Astrocyte of the cerebellum (primary cell): ENCODE measurements around the gene SRRM2.

Source experiments
- DNase-seq: peaks from one replicate; pipeline ENCODE4 v3.0.0-alpha.2; 2011; ENCODE audit warnings: low read depth
- H3K4me3 ChIP-seq: 2 replicates; pipeline ENCODE4 v1.5.1; 2011; ENCODE audit warnings: mild to moderate bottlenecking, low read depth, low read length, moderate library complexity
- CTCF ChIP-seq: IDR thresholded peaks from 2 replicates; pipeline ENCODE4 v1.5.1; 2012; ENCODE audit warnings: low read length, low read depth, moderate library complexity, mild to moderate bottlenecking; ENCODE audit errors: missing control alignments
- in situ Hi-C: cut with HindIII; loops from 2 replicates; pipeline ENCODE4 v1.10.0; 2017; ENCODE audit warnings: low sequenced_read_pairs

Gene SRRM2

GRCh38 chr16:2767140-2767731 lies 14.8 kb downstream of the SRRM2 start:
- no peak for DNase-seq
- no peak for TF ChIP-seq CTCF
- no peak overlapping the region for H3K4me3 ChIP-seq
- in situ Hi-C loops = no loop called here

DNA sequence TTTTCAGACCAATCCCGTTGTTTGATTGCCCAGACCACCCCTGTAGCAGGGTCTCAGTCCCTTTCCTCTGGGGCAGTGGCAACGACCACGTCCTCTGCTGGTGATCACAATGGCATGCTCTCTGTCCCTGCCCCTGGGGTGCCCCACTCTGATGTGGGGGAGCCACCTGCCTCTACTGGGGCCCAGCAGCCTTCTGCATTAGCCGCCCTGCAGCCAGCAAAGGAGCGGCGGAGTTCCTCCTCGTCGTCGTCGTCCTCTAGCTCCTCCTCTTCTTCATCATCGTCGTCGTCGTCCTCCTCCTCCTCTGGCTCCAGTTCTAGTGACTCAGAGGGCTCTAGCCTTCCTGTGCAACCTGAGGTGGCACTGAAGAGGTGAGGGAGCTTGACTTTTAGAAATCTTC lies 15.5 kb downstream of the SRRM2 start:
- H3K4me3 ChIP-seq = no peak overlapping the region
- TF ChIP-seq CTCF = no peak
- in situ Hi-C loops = no loop called here
- DNase-seq = no peak

DNA sequence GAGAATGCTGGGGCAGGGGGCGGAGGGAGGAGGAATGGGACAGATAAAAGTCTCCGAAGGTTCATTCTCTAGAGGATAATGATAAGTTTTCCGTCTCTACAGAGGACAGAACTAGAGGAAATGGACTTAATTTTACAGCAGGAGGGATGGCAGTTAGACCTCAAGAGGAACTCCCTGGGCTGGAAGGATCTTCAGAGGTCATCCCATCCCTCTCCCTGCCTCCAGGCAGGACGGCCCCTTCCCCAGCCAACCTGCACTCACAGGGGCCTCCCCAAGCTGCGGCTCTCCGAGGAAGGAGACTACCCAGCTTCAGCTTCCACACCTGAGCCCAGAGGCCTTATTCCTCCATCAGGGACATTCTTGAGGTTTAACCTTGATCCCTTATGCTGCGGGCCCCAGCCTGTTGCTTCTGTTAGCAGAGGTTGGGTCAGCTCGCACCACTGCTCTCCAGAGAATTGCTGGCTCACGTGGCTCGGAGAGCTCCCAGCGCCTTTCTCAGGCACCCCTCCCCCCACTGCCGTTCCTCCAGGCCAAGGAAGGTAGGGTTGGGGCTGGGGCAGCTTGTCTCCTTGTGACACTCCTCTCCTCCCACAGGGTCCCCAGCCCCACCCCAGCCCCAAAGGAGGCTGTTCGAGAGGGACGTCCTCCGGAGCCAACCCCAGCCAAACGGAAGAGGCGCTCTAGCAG lies 16.1 kb downstream of the SRRM2 start:
- no peak for DNase-seq
- TF ChIP-seq CTCF = no peak
- in situ Hi-C loops = no loop called here

DNA sequence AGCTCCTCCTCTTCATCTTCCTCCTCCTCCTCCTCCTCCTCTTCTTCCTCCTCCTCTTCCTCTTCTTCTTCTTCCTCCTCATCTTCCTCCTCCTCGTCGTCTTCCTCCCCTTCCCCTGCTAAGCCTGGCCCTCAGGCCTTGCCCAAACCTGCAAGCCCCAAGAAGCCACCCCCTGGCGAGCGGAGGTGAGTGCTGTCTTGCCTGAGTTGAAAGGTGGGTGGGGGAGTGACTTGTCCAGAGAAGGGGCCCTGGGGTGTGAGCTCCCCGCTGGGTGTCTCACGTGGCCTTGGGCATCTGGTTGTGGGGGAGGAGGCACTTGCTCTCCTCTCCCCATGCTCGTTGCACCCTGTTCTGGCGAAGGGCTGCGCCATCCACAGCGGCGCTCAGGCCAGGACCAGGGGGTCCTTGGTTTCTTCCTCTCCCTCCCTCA lies 16.7 kb downstream of the SRRM2 start:
- no peak for DNase-seq
- no peak for TF ChIP-seq CTCF
- no peak overlapping the region for H3K4me3 ChIP-seq
- in situ Hi-C loops = no loop called here

More for the DNA sequence above, 16.1 kb downstream of the SRRM2 start:
- H3K4me3 ChIP-seq = no peak overlapping the region

DNA sequence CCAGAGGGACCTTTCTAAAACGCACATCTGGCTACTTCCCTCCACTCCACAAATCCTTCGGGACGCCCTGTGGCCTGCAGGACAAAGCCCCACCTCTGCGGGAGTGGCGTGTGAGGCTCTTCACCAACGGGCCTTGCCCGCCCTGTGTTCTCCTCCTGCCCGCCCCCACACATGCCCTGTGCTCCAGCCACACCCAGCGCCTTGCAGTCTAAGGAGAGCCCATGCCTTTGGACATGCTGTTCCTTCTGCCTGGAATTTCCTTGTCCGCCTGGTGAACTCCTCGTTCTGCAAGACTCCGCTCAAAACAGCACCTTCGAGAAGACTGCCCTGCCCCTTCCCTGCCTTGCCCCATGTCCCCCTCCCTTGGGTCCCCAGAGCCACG lies 17.2 kb downstream of the SRRM2 start:
- in situ Hi-C loops = loop anchor here (10.0 kb wide), 1 partner anchor 145 kb away; the partner anchor contains the start of gene FLYWCH1
- H3K4me3 ChIP-seq = no peak overlapping the region
- no peak for DNase-seq
- TF ChIP-seq CTCF = no peak

- no peak for TF ChIP-seq CTCF
- no peak overlapping the region for H3K4me3 ChIP-seq
- DNase-seq = no peak
- in situ Hi-C loops = loop anchor here (10.0 kb wide), 1 partner anchor 144 kb away; the partner anchor contains the start of gene FLYWCH1
These were observed 17.9 kb downstream of the SRRM2 start for GRCh38 chr16:2770057-2770951.
